ENCODE measurements around the gene PLSCR1.
A peak's percentile ranks its signal among the peaks of the same experiment; 100 is the strongest.
"Not testable (repeated sequence)": the region's sequence is repeated elsewhere in the genome, so short reads cannot be mapped to it uniquely, and the experiment has no call there.

PLSCR1 gene

DNA sequence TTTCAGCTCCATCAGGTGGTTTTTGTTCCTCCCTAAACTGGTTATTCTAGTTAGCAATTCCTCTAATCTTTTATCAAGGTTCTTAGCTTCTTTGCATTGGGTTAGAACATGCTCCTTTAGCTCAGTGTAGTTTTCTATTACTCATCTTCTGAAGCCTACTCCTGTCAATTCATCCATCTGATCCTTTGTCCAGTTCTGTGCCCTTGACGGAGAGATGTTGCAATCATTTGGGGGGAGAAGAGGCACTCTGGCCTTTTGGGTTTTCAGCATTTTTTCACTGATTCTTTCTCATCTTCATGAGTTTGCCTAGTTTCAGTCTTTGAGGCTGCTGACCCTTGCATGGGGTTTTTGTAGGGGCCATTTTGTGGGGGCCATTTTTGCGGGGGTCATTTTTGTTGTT lies 69.4 kb downstream of the PLSCR1 start:
- H3K4me3 ChIP-seq (ENCODE audit: low read length); DNase-seq (ENCODE audit: low read depth, low spot score); H3K4me1 ChIP-seq (ENCODE audit: control insufficient read depth, insufficient read depth, low read length); H3K9me3 ChIP-seq (ENCODE audit: control insufficient read depth, insufficient read depth, low read length); H3K27me3 ChIP-seq (ENCODE audit: control insufficient read depth, insufficient read depth, low read length); H3K27ac ChIP-seq (ENCODE audit: low read length); H3K36me3 ChIP-seq (ENCODE audit: control insufficient read depth, insufficient read depth, low read length): not testable (repeated sequence)
- WGBS (ENCODE audit: insufficient coverage, insufficient read length): no CpG with 5 or more reads among the region's 2 CpGs

GRCh38 chr3:146473726-146474125 lies 70.7 kb downstream of the PLSCR1 start:
- H3K27ac ChIP-seq (ENCODE audit: low read length): no peak overlapping the region
- no peaks in the 10 kb centered on the region for H3K27me3 ChIP-seq (ENCODE audit: control insufficient read depth, insufficient read depth, low read length)
- no peaks in the 10 kb centered on the region for H3K9me3 ChIP-seq (ENCODE audit: control insufficient read depth, insufficient read depth, low read length)
- no CpG with 5 or more reads among the region's 2 CpGs for WGBS (ENCODE audit: insufficient coverage, insufficient read length)
- no peaks in the 10 kb centered on the region for H3K4me1 ChIP-seq (ENCODE audit: control insufficient read depth, insufficient read depth, low read length)
- no peaks in the 10 kb centered on the region for H3K36me3 ChIP-seq (ENCODE audit: control insufficient read depth, insufficient read depth, low read length)
- no peak for DNase-seq (ENCODE audit: low read depth, low spot score)
- H3K4me3 ChIP-seq (ENCODE audit: low read length): no peak overlapping the region

DNA sequence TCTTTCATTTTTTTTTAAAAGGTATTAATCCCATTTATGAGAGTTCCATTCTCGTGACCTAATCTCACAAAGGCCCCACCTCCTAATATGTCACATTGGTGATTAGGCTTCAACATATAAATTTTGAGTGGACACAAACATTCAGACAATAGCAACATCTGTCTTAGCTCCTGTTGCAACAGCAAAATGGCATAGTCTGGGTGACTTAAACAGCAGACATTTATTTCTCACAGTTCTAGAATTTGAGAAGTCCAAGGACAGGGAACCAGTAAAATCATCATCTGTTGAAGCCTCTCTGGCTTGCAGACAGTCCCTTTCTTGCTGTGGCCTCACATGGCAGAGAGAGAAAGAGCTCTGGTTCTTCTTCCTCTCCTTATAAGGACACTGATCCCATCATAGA lies 71.8 kb downstream of the PLSCR1 start:
- no peak overlapping the region for H3K27ac ChIP-seq (ENCODE audit: low read length)
- no peaks in the 10 kb centered on the region for H3K9me3 ChIP-seq (ENCODE audit: control insufficient read depth, insufficient read depth, low read length)
- no peak for DNase-seq (ENCODE audit: low read depth, low spot score)
- H3K36me3 ChIP-seq (ENCODE audit: control insufficient read depth, insufficient read depth, low read length): no peaks in the 10 kb centered on the region
- H3K27me3 ChIP-seq (ENCODE audit: control insufficient read depth, insufficient read depth, low read length): no peaks in the 10 kb centered on the region
- no peak overlapping the region for H3K4me3 ChIP-seq (ENCODE audit: low read length)
- WGBS (ENCODE audit: insufficient coverage, insufficient read length): no CpG with 5 or more reads among the region's 1 CpG
- H3K4me1 ChIP-seq (ENCODE audit: control insufficient read depth, insufficient read depth, low read length): no peaks in the 10 kb centered on the region

- WGBS (ENCODE audit: insufficient coverage, insufficient read length): 100% methylated on average over 1 of the region's 1 CpG
- H3K4me1 ChIP-seq (ENCODE audit: control insufficient read depth, insufficient read depth, low read length): no peaks in the 10 kb centered on the region
Measured at GRCh38 chr3:146471012-146471411, 73.4 kb downstream of the PLSCR1 start.

GRCh38 chr3:146470425-146470990 lies 73.9 kb downstream of the PLSCR1 start:
- no peaks in the 10 kb centered on the region for H3K36me3 ChIP-seq (ENCODE audit: control insufficient read depth, insufficient read depth, low read length)
- H3K27me3 ChIP-seq (ENCODE audit: control insufficient read depth, insufficient read depth, low read length): no peaks in the 10 kb centered on the region
- H3K4me1 ChIP-seq (ENCODE audit: control insufficient read depth, insufficient read depth, low read length): no peaks in the 10 kb centered on the region
- H3K27ac ChIP-seq (ENCODE audit: low read length): no peak overlapping the region
- WGBS (ENCODE audit: insufficient coverage, insufficient read length): 100% methylated on average over 1 of the region's 9 CpGs
- H3K9me3 ChIP-seq (ENCODE audit: control insufficient read depth, insufficient read depth, low read length): no peaks in the 10 kb centered on the region
- no peak overlapping the region for H3K4me3 ChIP-seq (ENCODE audit: low read length)
- DNase-seq (ENCODE audit: low read depth, low spot score): no peak

More at GRCh38 chr3:146471012-146471411, 73.4 kb downstream of the PLSCR1 start:
- no peak overlapping the region for H3K27ac ChIP-seq (ENCODE audit: low read length)
- H3K27me3 ChIP-seq (ENCODE audit: control insufficient read depth, insufficient read depth, low read length): no peaks in the 10 kb centered on the region
- no peak overlapping the region for H3K4me3 ChIP-seq (ENCODE audit: low read length)
- no peaks in the 10 kb centered on the region for H3K9me3 ChIP-seq (ENCODE audit: control insufficient read depth, insufficient read depth, low read length)
- no peaks in the 10 kb centered on the region for H3K36me3 ChIP-seq (ENCODE audit: control insufficient read depth, insufficient read depth, low read length)
- no peak for DNase-seq (ENCODE audit: low read depth, low spot score)

- whole genome bisulfite sequencing (ENCODE audit: insufficient coverage, insufficient read length): no CpG with 5 or more reads among the region's 51 CpGs
- Histone ChIP-seq H3K4me3 (ENCODE audit: low read length) (peak within 1 kb of the TSS; percentile 37; the same call in 1 of the 2 replicates), H3K4me1 (ENCODE audit: control insufficient read depth, insufficient read depth, low read length) (no peaks in the 10 kb centered on the region), H3K36me3 (ENCODE audit: control insufficient read depth, insufficient read depth, low read length) (no peaks in the 10 kb centered on the region), H3K27me3 (ENCODE audit: control insufficient read depth, insufficient read depth, low read length) (no peaks in the 10 kb centered on the region), H3K27ac (ENCODE audit: low read length) (no peak within 1 kb of the TSS), H3K9me3 (ENCODE audit: control insufficient read depth, insufficient read depth, low read length) (no peaks in the 10 kb centered on the region)
- peak; percentile 39 for DNase-seq (ENCODE audit: low read depth, low spot score)
Measured at GRCh38 chr3:146469150-146470017, 75.0 kb downstream of the PLSCR1 start, which contains the start of gene PLSCR2. TSS of gene PLSCR2 (minus strand) at chr3:146469561. CDS start at chr3:146459904, 9,657 bp downstream.

DNA sequence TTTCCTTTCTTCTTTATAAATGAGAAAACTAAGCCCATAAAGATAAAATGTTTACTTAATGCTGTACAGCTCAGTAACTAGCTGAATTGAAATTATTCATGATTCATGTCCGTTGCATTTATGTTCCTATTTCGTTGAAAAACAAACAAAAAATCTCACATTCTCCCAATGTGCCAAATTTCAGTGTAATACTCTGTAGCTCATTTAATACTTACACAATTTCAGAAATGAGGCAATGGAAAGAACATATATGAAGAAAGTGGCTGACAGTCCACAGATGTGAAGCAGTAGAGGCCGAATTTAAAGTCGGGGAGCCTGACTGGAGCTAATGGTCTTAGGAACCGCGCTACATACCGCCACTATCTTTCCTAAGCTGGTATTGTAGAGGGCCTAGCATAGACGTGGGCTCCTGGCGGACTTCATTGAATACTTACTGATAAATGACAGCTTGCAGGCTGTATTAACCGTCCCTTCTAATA lies 75.7 kb downstream of the PLSCR1 start:
- peak overlapping the region; percentile 37; the same call in 1 of the 2 replicates for H3K4me3 ChIP-seq (ENCODE audit: low read length)
- no peaks in the 10 kb centered on the region for H3K27me3 ChIP-seq (ENCODE audit: control insufficient read depth, insufficient read depth, low read length)
- no peak for DNase-seq (ENCODE audit: low read depth, low spot score)
- no peak overlapping the region for H3K27ac ChIP-seq (ENCODE audit: low read length)
- H3K36me3 ChIP-seq (ENCODE audit: control insufficient read depth, insufficient read depth, low read length): no peaks in the 10 kb centered on the region
- H3K9me3 ChIP-seq (ENCODE audit: control insufficient read depth, insufficient read depth, low read length): no peaks in the 10 kb centered on the region
- no CpG with 5 or more reads among the region's 10 CpGs for WGBS (ENCODE audit: insufficient coverage, insufficient read length)
- no peaks in the 10 kb centered on the region for H3K4me1 ChIP-seq (ENCODE audit: control insufficient read depth, insufficient read depth, low read length)

DNA sequence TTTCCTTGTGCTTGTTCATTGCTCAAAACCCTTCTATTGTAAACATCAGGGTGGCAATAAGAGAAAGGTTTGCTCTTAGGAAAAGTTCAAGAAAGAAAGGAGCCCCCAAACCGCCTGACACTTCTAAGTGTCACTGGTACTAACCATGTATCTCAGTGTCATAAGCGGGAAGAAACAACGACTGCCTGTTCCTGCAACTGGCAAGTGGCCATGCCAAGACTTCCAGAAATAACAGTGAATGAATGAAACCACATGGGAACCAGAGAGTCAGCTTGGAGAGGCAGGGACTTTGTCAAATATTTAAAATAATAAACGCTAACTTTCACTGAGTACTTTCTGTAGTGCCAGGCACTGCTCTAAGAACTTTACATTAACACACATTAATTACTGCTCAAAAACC lies 76.2 kb downstream of the PLSCR1 start:
- H3K27ac ChIP-seq (ENCODE audit: low read length): no peak overlapping the region
- WGBS (ENCODE audit: insufficient coverage, insufficient read length): no CpG with 5 or more reads among the region's 4 CpGs
- no peaks in the 10 kb centered on the region for H3K9me3 ChIP-seq (ENCODE audit: control insufficient read depth, insufficient read depth, low read length)
- H3K4me3 ChIP-seq (ENCODE audit: low read length): no peak overlapping the region
- H3K36me3 ChIP-seq (ENCODE audit: control insufficient read depth, insufficient read depth, low read length): no peaks in the 10 kb centered on the region
- no peaks in the 10 kb centered on the region for H3K27me3 ChIP-seq (ENCODE audit: control insufficient read depth, insufficient read depth, low read length)
- no peaks in the 10 kb centered on the region for H3K4me1 ChIP-seq (ENCODE audit: control insufficient read depth, insufficient read depth, low read length)
- DNase-seq (ENCODE audit: low read depth, low spot score): no peak

GRCh38 chr3:146466604-146467003 lies 77.8 kb downstream of the PLSCR1 start:
- no CpG with 5 or more reads among the region's 1 CpG for WGBS (ENCODE audit: insufficient coverage, insufficient read length)
- Histone ChIP-seq H3K9me3 (ENCODE audit: control insufficient read depth, insufficient read depth, low read length) (no peaks in the 10 kb centered on the region), H3K36me3 (ENCODE audit: control insufficient read depth, insufficient read depth, low read length) (no peaks in the 10 kb centered on the region), H3K4me1 (ENCODE audit: control insufficient read depth, insufficient read depth, low read length) (no peaks in the 10 kb centered on the region), H3K27me3 (ENCODE audit: control insufficient read depth, insufficient read depth, low read length) (no peaks in the 10 kb centered on the region), H3K27ac (ENCODE audit: low read length) (no peak overlapping the region), H3K4me3 (ENCODE audit: low read length) (no peak overlapping the region)
- no peak for DNase-seq (ENCODE audit: low read depth, low spot score)

- no peak overlapping the region for H3K27ac ChIP-seq (ENCODE audit: low read length)
- DNase-seq (ENCODE audit: low read depth, low spot score): no peak
- no peak overlapping the region for H3K4me3 ChIP-seq (ENCODE audit: low read length)
- no peaks in the 10 kb centered on the region for H3K36me3 ChIP-seq (ENCODE audit: control insufficient read depth, insufficient read depth, low read length)
- no peaks in the 10 kb centered on the region for H3K4me1 ChIP-seq (ENCODE audit: control insufficient read depth, insufficient read depth, low read length)
- no peaks in the 10 kb centered on the region for H3K27me3 ChIP-seq (ENCODE audit: control insufficient read depth, insufficient read depth, low read length)
- no peaks in the 10 kb centered on the region for H3K9me3 ChIP-seq (ENCODE audit: control insufficient read depth, insufficient read depth, low read length)
- WGBS (ENCODE audit: insufficient coverage, insufficient read length): no CpG with 5 or more reads among the region's 6 CpGs
Measured at GRCh38 chr3:146465693-146466465, 78.5 kb downstream of the PLSCR1 start.

Measured in iPS DF 6.9 (cell line).